GM06990 (cell line): ENCODE measurements around the gene DNAJC11.

Experiments used
- DNase-seq: peaks from one replicate; pipeline ENCODE4 v3.0.0-alpha.2; 2011; ENCODE audit not compliant: insufficient read length; ENCODE audit errors: extremely low read depth
- H3K27me3 ChIP-seq: replicated peaks from 2 replicates; pipeline ENCODE4 v1.6.0; 2011; ENCODE audit warnings: low read length; ENCODE audit not compliant: control insufficient read depth, insufficient read depth
- H3K36me3 ChIP-seq: 2 replicates; pipeline ENCODE4 v1.5.1; 2011; ENCODE audit warnings: low read length; ENCODE audit not compliant: control insufficient read depth, insufficient read depth
- H3K4me3 ChIP-seq: replicated peaks from 2 replicates; pipeline ENCODE4 v1.5.1; 2011; ENCODE audit warnings: low read depth, mild to moderate bottlenecking, control low read depth, low read length
- TF ChIP-seq, protein P1 (sequence below): IDR thresholded peaks from 2 replicates; pipeline ENCODE4 v1.5.1; 2011; ENCODE audit warnings: low read length, control low read depth, mild to moderate bottlenecking, inconsistent platforms; ENCODE audit not compliant: insufficient read depth, poor library complexity, severe bottlenecking

The DNAJC11 gene

DNA sequence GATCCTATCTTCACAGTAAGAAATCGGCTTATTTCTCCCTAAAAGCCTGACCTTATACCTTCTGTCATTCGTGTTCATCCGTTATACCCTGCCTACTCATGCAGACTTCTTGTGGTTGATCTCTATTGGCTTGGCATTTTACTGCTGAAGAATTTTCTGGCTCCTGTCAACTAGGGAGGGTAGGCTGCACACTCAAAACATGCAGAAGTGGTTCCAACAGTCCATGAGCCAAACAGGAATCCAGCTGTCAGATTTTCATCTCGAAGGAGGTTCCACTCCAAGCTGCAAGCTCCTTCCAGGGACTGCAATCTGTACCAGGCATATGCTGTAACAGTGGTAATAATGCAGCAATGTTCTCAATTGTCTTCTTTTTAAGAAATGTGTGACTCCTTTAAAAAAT, 10.1 kb downstream of the DNAJC11 start:
- no peak overlapping the region for H3K4me3 ChIP-seq
- H3K27me3 ChIP-seq = no peaks in the 10 kb centered on the region
- TF ChIP-seq, protein P1, sequence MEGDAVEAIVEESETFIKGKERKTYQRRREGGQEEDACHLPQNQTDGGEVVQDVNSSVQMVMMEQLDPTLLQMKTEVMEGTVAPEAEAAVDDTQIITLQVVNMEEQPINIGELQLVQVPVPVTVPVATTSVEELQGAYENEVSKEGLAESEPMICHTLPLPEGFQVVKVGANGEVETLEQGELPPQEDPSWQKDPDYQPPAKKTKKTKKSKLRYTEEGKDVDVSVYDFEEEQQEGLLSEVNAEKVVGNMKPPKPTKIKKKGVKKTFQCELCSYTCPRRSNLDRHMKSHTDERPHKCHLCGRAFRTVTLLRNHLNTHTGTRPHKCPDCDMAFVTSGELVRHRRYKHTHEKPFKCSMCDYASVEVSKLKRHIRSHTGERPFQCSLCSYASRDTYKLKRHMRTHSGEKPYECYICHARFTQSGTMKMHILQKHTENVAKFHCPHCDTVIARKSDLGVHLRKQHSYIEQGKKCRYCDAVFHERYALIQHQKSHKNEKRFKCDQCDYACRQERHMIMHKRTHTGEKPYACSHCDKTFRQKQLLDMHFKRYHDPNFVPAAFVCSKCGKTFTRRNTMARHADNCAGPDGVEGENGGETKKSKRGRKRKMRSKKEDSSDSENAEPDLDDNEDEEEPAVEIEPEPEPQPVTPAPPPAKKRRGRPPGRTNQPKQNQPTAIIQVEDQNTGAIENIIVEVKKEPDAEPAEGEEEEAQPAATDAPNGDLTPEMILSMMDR = no peak
- no peaks in the 10 kb centered on the region for H3K36me3 ChIP-seq
- no peak for DNase-seq

DNA sequence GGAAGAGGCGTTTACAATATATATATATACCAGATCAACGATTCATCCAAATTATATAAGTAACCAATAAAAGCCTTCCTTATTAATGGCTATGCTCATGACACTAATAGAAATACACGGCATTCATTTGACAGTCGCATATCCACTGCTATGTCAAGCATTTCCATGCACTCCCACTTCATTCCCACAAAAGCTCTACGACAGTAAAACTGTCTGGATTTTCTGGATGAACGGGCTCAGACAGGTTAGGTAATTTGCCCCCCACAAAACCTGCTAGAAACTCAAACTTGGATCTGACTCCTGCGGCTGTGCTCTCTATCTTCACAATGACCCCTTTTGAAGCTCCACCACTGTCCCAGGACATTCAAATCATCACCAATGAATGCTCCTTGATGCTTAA, 11.4 kb downstream of the DNAJC11 start:
- no peaks in the 10 kb centered on the region for H3K36me3 ChIP-seq
- no peak overlapping the region for H3K4me3 ChIP-seq
- no peaks in the 10 kb centered on the region for H3K27me3 ChIP-seq
- DNase-seq = no peak
- TF ChIP-seq, protein P1 = no peak

DNA sequence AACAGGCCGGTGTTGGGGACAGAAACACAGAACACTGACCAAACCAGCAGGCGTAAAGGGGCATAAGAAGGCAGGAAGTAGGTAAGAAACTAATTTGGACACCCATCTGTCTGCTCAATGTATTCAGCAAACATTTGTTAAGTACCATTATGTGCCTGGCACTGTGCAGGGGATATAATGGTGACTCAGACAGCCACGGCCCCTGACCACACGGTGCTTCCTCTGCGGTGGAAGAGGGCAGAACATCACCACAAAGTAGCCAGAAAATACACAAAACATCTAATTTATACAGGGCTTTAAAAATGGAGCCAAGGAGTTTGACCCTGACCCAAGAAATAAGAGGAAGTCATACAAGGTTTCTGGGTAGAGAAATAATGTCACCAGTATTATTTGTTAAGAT, 12.9 kb downstream of the DNAJC11 start:
- DNase-seq = no peak
- Histone ChIP-seq H3K36me3 (no peaks in the 10 kb centered on the region), H3K4me3 (no peak overlapping the region), H3K27me3 (no peaks in the 10 kb centered on the region)
- TF ChIP-seq, protein P1 = no peak

DNA sequence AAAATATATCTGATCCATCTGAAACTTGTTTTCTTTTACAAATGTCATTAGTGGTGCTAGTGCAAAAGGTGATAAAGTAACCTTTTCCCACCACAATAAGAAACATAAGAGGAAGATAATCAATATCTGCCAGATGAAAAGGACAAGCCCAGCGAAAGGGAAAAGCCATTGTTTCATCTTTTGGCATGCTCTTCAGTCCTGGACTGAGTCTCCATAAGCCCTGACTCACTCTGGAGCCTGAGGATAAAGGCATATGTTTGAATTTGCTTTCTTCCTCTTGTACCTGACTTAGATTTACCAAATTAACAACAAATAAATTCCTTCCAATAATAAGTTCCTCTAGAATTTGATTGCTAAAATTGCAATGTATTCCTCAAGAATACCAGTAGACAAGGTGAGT, 13.6 kb downstream of the DNAJC11 start:
- no peak for DNase-seq
- H3K4me3 ChIP-seq = no peak overlapping the region
- peaks cover 2% of the 10 kb centered on the region; the same call in 1 of the 2 replicates for H3K36me3 ChIP-seq
- TF ChIP-seq, protein P1 = no peak
- H3K27me3 ChIP-seq = no peaks in the 10 kb centered on the region

DNA sequence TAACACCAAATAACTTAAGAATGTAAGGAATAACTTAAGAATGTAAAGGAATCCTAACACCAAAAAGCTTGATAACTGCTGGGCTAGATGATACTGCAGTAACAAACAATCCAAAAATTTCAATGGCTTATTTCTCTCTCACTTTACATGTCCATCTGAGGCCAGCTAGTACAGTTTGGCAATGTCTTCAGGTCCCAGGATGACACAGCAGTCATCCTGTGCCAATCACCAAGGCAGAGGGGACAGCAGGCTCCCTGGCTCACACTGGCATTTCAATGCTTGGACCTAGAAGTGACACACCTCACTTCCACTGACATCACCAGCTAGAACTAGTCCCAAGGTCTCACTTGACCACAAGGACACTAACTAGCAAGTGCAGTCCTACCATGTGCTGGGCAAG, 15.3 kb downstream of the DNAJC11 start:
- Histone ChIP-seq H3K36me3 (peaks cover 4% of the 10 kb centered on the region), H3K27me3 (no peaks in the 10 kb centered on the region), H3K4me3 (no peak overlapping the region)
- DNase-seq = no peak
- TF ChIP-seq, protein P1 = no peak

DNA sequence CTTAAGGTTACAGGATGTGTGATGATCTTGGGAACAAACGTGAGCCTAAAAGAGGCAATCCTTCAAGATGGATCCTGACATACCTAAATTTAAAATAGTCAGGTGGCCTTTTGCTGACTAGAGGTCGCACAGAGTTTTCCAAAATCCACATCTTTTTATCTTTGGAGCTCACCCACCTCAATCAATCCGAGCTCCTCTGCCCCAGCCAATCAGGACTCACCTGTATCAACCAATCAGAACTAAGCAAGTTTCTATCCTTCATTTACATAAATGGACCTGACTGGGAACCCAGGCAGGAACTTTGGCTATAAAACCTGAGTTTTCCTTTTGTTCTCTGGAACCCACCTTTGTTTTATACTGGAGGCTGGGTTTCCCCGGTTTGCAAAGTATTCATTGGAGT, 16.2 kb downstream of the DNAJC11 start:
- H3K36me3 ChIP-seq = peaks cover 4% of the 10 kb centered on the region
- TF ChIP-seq, protein P1 = no peak
- H3K27me3 ChIP-seq = no peaks in the 10 kb centered on the region
- H3K4me3 ChIP-seq = no peak overlapping the region
- DNase-seq = no peak
